PFSK-1 (cell line): ENCODE measurements around the gene ATP6V0B.

Experiments
- POLR2AphosphoS5 ChIP-seq: IDR thresholded peaks from 2 replicates; pipeline ENCODE4 v1.6.1; 2012; ENCODE audit warnings: low read depth, mild to moderate bottlenecking, control low read depth, low read length, moderate library complexity
- TAF1 ChIP-seq: IDR thresholded peaks from 2 replicates; pipeline ENCODE4 v1.6.1; 2012; ENCODE audit warnings: low read length, control low read depth, borderline replicate concordance; ENCODE audit not compliant: insufficient read depth

DNA sequence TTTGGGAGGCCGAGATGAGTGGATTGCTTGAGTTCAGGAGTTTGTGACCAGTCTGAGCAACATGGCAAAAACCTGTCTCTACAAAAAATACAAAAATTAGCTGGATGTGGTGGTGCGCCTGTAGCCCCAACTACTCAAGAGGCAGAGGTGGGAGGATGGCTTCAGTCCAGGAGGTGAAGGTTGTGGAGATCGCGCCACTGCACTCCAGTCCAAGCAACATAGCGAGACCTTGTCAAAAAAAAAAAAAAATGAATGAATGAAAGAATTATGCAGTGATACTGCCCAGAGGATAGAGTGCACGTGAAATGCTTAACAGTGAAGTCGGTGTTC, 5.4 kb upstream of the ATP6V0B start:
- no peak for TF ChIP-seq POLR2AphosphoS5
- no peak for TF ChIP-seq TAF1
